ENCODE data around the gene NTM.

DNA sequence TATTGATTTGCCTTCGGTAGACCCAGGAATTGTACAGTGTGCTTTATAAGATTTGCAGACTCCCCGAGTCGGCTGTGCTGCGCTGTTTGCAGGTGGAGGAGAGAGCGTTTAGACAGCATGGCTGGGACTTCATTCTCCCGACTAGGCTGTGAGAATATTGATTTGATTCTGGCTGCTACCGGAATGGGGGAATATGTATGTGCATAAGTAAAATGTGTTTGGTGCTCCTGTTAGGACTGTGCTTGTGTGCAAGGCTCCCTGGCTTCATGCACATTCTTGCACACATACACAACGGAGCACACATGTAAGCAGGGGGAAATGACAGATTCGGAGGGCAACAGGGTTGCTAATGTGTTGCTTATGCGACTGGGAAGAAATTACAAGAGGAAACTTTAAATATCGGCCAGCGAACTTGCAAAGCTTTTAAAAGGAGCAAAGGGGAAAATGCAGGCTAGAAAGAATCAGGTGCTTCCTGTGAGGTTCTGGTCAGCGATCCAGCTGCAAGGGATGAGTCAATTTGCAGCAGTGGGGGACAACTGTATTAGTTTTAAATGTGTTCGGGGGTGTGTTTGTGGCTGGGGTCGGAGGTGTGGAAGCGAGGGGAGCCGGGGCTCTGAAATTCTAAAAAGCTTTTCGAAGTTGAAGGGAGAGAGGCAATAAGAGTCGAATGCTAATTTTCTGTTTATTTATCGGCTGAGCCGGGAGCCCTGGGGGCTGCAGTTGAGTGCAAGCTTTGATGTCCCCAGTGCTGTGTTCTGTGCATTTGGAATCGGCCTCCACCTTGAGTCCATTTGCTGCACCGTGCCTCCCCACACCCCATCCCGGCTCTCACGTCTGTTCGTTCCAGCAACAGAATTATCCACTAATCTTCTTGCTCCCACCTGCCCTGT lies 731 bp downstream of the NTM start:
- no peak for TF ChIP-seq POLR2A (IDR thresholded peaks at IDR 0.05)
- TF ChIP-seq, protein P1, sequence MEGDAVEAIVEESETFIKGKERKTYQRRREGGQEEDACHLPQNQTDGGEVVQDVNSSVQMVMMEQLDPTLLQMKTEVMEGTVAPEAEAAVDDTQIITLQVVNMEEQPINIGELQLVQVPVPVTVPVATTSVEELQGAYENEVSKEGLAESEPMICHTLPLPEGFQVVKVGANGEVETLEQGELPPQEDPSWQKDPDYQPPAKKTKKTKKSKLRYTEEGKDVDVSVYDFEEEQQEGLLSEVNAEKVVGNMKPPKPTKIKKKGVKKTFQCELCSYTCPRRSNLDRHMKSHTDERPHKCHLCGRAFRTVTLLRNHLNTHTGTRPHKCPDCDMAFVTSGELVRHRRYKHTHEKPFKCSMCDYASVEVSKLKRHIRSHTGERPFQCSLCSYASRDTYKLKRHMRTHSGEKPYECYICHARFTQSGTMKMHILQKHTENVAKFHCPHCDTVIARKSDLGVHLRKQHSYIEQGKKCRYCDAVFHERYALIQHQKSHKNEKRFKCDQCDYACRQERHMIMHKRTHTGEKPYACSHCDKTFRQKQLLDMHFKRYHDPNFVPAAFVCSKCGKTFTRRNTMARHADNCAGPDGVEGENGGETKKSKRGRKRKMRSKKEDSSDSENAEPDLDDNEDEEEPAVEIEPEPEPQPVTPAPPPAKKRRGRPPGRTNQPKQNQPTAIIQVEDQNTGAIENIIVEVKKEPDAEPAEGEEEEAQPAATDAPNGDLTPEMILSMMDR (IDR thresholded peaks at IDR 0.05) = no peak

Measured in uterus (tissue), 2 donors.